CD8-positive, alpha-beta memory T cell (primary cell): ENCODE results near the gene GNL3. TPM values are rescaled to one million over a fixed set of nuclear protein-coding genes. Genes with fewer than 3 reads are reported as not detected.

ENCODE experiments used
- CTCF ChIA-PET: fragments of 350-600 bp; sonication (Branson Sonifier 250); formaldehyde crosslinking; loops from one replicate; lab custom pipeline; 2021; ENCODE audit warnings: antibody characterized with exemption; lab: Charles Lee
- POLR2A ChIA-PET: fragments of 350-600 bp; sonication (Branson Sonifier 250); formaldehyde crosslinking; loops from one replicate; lab custom pipeline; 2021; ENCODE audit warnings: antibody characterized with exemption; lab: Charles Lee
- DNase-seq, 5 donors: peaks; one replicate each; pipeline versions ENCODE4 v3.0.0 to v3.0.0-alpha.2; 2020 to 2022; ENCODE audit warnings: mixed read lengths in 1 of 5
- H3K27ac ChIP-seq: one replicate; pipeline ENCODE4 v1.7.0; 2013; ENCODE audit warnings: low read depth, mild to moderate bottlenecking, low read length, moderate library complexity
- H3K27me3 ChIP-seq: 2 replicates; pipeline ENCODE4 v1.7.0; 2013; ENCODE audit warnings: low read length, mild to moderate bottlenecking; ENCODE audit not compliant: insufficient read depth, poor library complexity, severe bottlenecking
- H3K36me3 ChIP-seq: 2 replicates; pipeline ENCODE4 v1.7.0; 2013; ENCODE audit warnings: mild to moderate bottlenecking, low read length, moderate library complexity; ENCODE audit not compliant: insufficient read depth
- H3K4me1 ChIP-seq: 2 replicates; pipeline ENCODE4 v1.7.0; 2013; ENCODE audit warnings: mild to moderate bottlenecking, low read length, moderate library complexity; ENCODE audit not compliant: insufficient read depth
- H3K4me3 ChIP-seq: 2 replicates; pipeline ENCODE4 v1.7.0; 2013; ENCODE audit warnings: mild to moderate bottlenecking, low read length
- H3K9me3 ChIP-seq: 2 replicates; pipeline ENCODE4 v1.7.0; 2013; ENCODE audit warnings: mild to moderate bottlenecking, low read length
- H3K27ac Mint-ChIP-seq, 8 donors: one replicate each; pipeline ENCODE4 v1.8.0; 2020 to 2021; ENCODE audit warnings: mixed read lengths in 8 of 8, mild to moderate bottlenecking in 6 of 8, inconsistent platforms in 3 of 8, moderate library complexity in 3 of 8
- H3K27me3 Mint-ChIP-seq, 2 donors: one replicate each; pipeline ENCODE4 v1.8.0; 2020 to 2021; ENCODE audit warnings: mixed read lengths in 2 of 2, mild to moderate bottlenecking in 1 of 2, moderate library complexity in 1 of 2
- H3K36me3 Mint-ChIP-seq, 3 donors: one replicate each; pipeline ENCODE4 v1.8.0; 2020 to 2021; ENCODE audit warnings: mixed read lengths in 3 of 3, inconsistent platforms in 1 of 3, mild to moderate bottlenecking in 1 of 3
- H3K4me1 Mint-ChIP-seq, 3 donors: one replicate each; pipeline ENCODE4 v1.8.0; 2020 to 2021; ENCODE audit warnings: mixed read lengths in 3 of 3, inconsistent platforms in 1 of 3, mild to moderate bottlenecking in 1 of 3
- H3K4me3 Mint-ChIP-seq, 7 donors: one replicate each; pipeline ENCODE4 v1.8.0; 2020 to 2021; ENCODE audit warnings: mixed read lengths in 7 of 7, mild to moderate bottlenecking in 6 of 7, moderate library complexity in 4 of 7, inconsistent platforms in 2 of 7
- H3K9me3 Mint-ChIP-seq, 5 donors: one replicate each; pipeline ENCODE4 v1.8.0; 2020 to 2022; ENCODE audit warnings: mixed read lengths in 5 of 5, mild to moderate bottlenecking in 3 of 5, moderate library complexity in 2 of 5, inconsistent platforms in 1 of 5
- polyA plus RNA-seq: library from polyadenylated mRNA; unstranded; fragments of 300-500 nt; fragmentation: Illumina TruSeq; gene quantifications from one replicate; pipeline ENCODE4 v1.2.3, GENCODE V29; 2021
- total RNA-seq, 2 experiments: library from RNA; stranded (reverse); gene quantifications; one replicate each; pipeline ENCODE4 v1.2.3, GENCODE V29; 2021

The GNL3 gene
- total and polyA plus RNA-seq, 3 experiments from 2014 or later = 58.5 to 233 (median 229) TPM

DNA sequence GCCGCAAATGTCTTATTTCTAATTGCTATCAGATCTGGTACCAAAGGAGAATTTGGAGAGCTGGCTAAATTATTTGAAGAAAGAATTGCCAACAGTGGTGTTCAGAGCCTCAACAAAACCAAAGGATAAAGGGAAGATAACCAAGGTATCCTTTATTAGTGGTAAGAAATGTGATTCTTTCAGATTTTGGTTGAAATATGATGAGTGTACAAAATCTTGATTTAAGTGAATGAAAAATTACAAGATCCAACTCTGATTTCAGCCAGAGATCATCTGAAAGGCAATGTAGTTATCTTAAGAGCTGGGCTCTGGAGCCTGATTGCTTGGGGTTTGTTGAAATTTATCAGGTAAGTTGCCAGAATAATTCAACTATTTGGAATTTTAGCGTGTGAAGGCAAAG is 4.7 kb downstream of the GNL3 start:
- CTCF ChIA-PET = interaction anchor here (1.5 kb wide), 1 partner anchor 11 kb away, joined by 3 read pairs; no protein-coding TSS in a partner anchor
- Histone ChIP-seq H3K36me3 (peaks cover 76% of the 10 kb centered on the region), H3K27me3 (no peaks in the 10 kb centered on the region), H3K4me3 (no peak overlapping the region), H3K4me1 (peaks cover 11% of the 10 kb centered on the region), H3K9me3 (no peaks in the 10 kb centered on the region), H3K27ac (no peak overlapping the region)
- H3K27ac Mint-ChIP-seq = peak overlapping the region in 5 of 8 donors; percentile 19 to 79 (median 37)
- H3K4me1 Mint-ChIP-seq = peaks cover 21 to 29% (median 25%) of the 10 kb centered on the region in 3 donors
- H3K9me3 Mint-ChIP-seq = no peaks in the 10 kb centered on the region
- POLR2A ChIA-PET = no interaction called here
- no peaks in the 10 kb centered on the region for H3K27me3 Mint-ChIP-seq
- no peak for DNase-seq
- H3K36me3 Mint-ChIP-seq = peaks cover 11 to 94% (median 29%) of the 10 kb centered on the region in 3 donors
- peak overlapping the region in 1 of 7 donors; percentile 59 for H3K4me3 Mint-ChIP-seq

DNA sequence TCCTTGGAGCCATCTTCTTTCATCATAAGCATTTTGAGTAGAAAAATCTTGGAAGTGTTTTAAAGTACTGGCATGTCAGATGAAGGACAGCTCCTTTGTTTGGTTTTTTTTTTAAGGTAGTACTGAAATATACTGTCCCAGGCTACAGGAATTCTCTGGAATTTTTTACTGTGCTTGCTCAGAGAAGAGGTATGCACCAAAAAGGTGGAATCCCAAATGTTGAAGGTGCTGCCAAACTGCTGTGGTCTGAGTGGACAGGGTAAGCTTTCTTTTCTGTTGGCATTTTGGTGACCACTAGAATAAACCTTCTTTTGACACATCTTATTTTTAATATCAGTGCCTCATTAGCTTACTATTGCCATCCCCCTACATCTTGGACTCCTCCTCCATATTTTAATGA is 7.2 kb downstream of the GNL3 start:
- POLR2A ChIA-PET = no interaction called here
- Mint-ChIP-seq H3K4me3 (peak overlapping the region in 1 of 7 donors; percentile 12), H3K27me3 (no peaks in the 10 kb centered on the region), H3K4me1 (peaks cover 11 to 23% (median 15%) of the 10 kb centered on the region in 3 donors), H3K27ac (peak overlapping the region in 4 of 8 donors; percentile 31 to 82 (median 70)), H3K36me3 (peaks cover 7 to 95% (median 32%) of the 10 kb centered on the region in 3 donors), H3K9me3 (no peaks in the 10 kb centered on the region)
- Histone ChIP-seq H3K4me3 (no peak overlapping the region), H3K4me1 (no peaks in the 10 kb centered on the region), H3K27ac (no peak overlapping the region), H3K9me3 (no peaks in the 10 kb centered on the region), H3K36me3 (peaks cover 88% of the 10 kb centered on the region), H3K27me3 (no peaks in the 10 kb centered on the region)
- DNase-seq = no peak
- CTCF ChIA-PET = interaction anchor here (1.6 kb wide), 1 partner anchor 15 kb away, joined by 5 read pairs; no protein-coding TSS in a partner anchor

DNA sequence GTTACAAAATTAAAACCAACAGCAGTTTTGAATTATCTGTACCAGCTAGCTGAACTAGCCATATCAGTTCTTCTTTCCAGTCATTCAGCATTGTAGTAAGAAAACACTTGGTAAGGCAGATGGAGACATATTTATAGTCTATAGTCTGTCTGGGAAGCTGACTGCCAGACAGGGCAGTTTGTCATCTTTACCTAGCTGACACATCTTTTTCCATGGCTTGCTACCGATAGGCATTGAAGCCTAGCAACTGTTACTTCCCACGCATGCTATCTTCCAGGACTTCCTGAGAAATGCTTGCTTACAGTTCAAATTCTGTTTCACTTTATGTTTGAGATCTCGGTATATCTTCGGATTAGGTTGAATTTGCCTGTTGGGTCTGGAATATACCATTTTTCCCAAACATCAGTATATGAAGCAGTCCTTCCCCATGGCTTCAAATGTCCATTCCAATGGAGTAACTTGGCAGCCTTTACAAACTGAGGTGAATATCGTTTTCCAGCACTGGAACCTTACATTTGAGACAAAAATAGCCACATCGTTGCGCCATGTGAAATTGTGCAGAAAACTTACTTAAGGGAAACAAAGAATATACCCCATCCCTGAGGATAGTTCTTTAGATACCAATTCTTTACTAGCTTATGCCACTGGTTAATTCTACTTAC is 8.8 kb downstream of the GNL3 start:
- no peak overlapping the region for H3K4me3 Mint-ChIP-seq
- no peak overlapping the region for H3K4me3 ChIP-seq
- no peaks in the 10 kb centered on the region for H3K9me3 Mint-ChIP-seq
- H3K4me1 ChIP-seq = no peaks in the 10 kb centered on the region
- H3K36me3 Mint-ChIP-seq = peaks cover 7 to 90% (median 27%) of the 10 kb centered on the region in 3 donors
- CTCF ChIA-PET = no interaction called here
- peaks cover 6 to 14% (median 10%) of the 10 kb centered on the region in 3 donors for H3K4me1 Mint-ChIP-seq
- H3K9me3 ChIP-seq = no peaks in the 10 kb centered on the region
- DNase-seq = no peak
- POLR2A ChIA-PET = no interaction called here
- H3K27ac Mint-ChIP-seq = peak overlapping the region in 4 of 8 donors; percentile 10 to 79 (median 46)
- H3K27me3 Mint-ChIP-seq = no peaks in the 10 kb centered on the region
- H3K27me3 ChIP-seq = no peaks in the 10 kb centered on the region
- no peak overlapping the region for H3K27ac ChIP-seq
- H3K36me3 ChIP-seq = peaks cover 72% of the 10 kb centered on the region

DNA sequence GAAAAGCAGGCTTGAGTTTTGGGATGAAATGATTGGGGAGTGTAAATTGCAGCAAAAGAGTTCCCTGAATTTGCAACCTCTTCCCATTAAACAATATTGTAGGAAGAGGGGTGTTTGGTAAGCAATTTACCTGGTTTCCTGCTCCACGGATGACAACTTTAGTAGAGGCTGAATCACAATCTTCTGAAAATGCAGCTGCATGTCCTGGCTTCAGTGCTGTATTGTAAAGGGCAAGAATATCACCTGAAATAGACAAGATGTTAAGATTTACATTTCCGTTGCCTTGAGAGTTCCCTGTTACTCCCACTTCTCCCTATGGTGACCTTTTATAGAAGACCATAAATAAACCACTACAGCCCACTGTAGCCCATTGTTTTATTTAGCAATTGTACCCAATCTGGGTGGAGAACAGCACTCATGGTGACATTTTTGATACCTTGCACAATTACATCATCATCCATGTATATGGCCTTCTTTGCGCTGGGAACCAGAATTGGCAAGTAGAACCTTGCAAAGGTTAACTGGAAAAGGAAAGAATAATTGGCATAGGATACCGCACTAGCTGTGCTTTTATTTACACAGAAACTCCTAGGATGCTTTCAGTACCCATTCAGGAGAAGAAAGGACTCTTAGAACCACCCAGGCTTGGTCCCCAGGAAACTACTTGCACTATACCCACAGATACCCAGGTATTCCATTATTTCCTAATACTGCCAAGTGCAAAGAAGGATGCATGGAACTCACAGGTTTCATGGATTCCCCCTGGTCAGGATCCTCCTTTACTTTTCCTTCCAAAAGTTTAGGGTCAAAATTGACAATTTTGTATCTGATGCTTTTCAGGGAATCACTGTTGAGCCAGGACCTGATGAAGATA is 10.2 kb downstream of the GNL3 start:
- H3K9me3 Mint-ChIP-seq = no peaks in the 10 kb centered on the region
- peaks cover 4 to 84% (median 24%) of the 10 kb centered on the region in 3 donors for H3K36me3 Mint-ChIP-seq
- no peak overlapping the region for H3K4me3 ChIP-seq
- H3K27me3 Mint-ChIP-seq = no peaks in the 10 kb centered on the region
- H3K4me3 Mint-ChIP-seq = no peak overlapping the region
- H3K4me1 ChIP-seq = no peaks in the 10 kb centered on the region
- DNase-seq = no peak
- H3K27me3 ChIP-seq = no peaks in the 10 kb centered on the region
- peaks cover 61% of the 10 kb centered on the region for H3K36me3 ChIP-seq
- H3K4me1 Mint-ChIP-seq = peaks cover 8 to 11% (median 10%) of the 10 kb centered on the region in 3 donors
- POLR2A ChIA-PET = no interaction called here
- CTCF ChIA-PET = no interaction called here
- no peak overlapping the region for H3K27ac ChIP-seq
- peak overlapping the region in 5 of 8 donors; percentile 23 to 79 (median 70) for H3K27ac Mint-ChIP-seq
- H3K9me3 ChIP-seq = no peaks in the 10 kb centered on the region

GRCh38 chr3:52696830-52697631 is 11.2 kb downstream of the GNL3 start:
- Histone ChIP-seq H3K27me3 (no peaks in the 10 kb centered on the region), H3K4me3 (no peak overlapping the region), H3K36me3 (peaks cover 53% of the 10 kb centered on the region), H3K27ac (no peak overlapping the region), H3K4me1 (no peaks in the 10 kb centered on the region), H3K9me3 (no peaks in the 10 kb centered on the region)
- H3K27me3 Mint-ChIP-seq = no peaks in the 10 kb centered on the region
- peak overlapping the region; percentile 3 to 87 (median 66) for H3K27ac Mint-ChIP-seq
- DNase-seq = no peak
- H3K4me3 Mint-ChIP-seq = peak overlapping the region in 1 of 7 donors; percentile 70
- POLR2A ChIA-PET = no interaction called here
- peaks cover 8 to 17% (median 10%) of the 10 kb centered on the region in 3 donors for H3K4me1 Mint-ChIP-seq
- CTCF ChIA-PET = no interaction called here
- no peaks in the 10 kb centered on the region for H3K9me3 Mint-ChIP-seq
- H3K36me3 Mint-ChIP-seq = peaks cover 4 to 75% (median 24%) of the 10 kb centered on the region in 3 donors

- Histone ChIP-seq H3K36me3 (peaks cover 47% of the 10 kb centered on the region), H3K4me1 (no peaks in the 10 kb centered on the region), H3K9me3 (no peaks in the 10 kb centered on the region), H3K27ac (no peak overlapping the region), H3K4me3 (no peak overlapping the region), H3K27me3 (no peaks in the 10 kb centered on the region)
- no peaks in the 10 kb centered on the region for H3K9me3 Mint-ChIP-seq
- ChIA-PET POLR2A (no interaction called here), CTCF (no interaction called here)
- H3K27me3 Mint-ChIP-seq = no peaks in the 10 kb centered on the region
- H3K36me3 Mint-ChIP-seq = peaks cover 4 to 72% (median 24%) of the 10 kb centered on the region in 3 donors
- peak overlapping the region in 1 of 7 donors; percentile 70 for H3K4me3 Mint-ChIP-seq
- H3K27ac Mint-ChIP-seq = peak overlapping the region; percentile 11 to 87 (median 64)
- peaks cover 8 to 17% (median 10%) of the 10 kb centered on the region in 3 donors for H3K4me1 Mint-ChIP-seq
- DNase-seq = no peak
Observed at GRCh38 chr3:52697632-52697965, 11.8 kb downstream of the GNL3 start.

DNA sequence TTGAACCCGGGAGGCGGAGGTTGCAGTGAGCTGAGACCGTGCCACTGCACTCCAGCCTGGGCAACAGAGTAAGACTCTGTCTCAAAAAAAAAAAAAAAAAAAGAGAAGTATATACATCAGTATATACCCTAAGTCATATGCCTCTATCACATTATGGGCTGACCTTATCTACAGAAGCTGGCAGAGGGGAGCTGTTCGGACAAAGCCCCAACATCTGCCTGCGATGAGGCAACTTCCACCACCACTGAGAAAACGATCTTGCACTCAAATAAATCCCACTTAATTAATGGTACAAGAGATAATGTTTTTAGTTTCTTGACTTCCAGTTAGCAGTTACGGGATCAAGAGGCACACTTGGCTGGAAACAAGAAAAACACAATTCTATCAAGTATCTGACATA is 17.5 kb downstream of the GNL3 start:
- H3K9me3 Mint-ChIP-seq = no peaks in the 10 kb centered on the region
- no peak overlapping the region for H3K4me3 ChIP-seq
- H3K4me1 Mint-ChIP-seq = peaks cover 29 to 52% (median 37%) of the 10 kb centered on the region in 3 donors
- no peaks in the 10 kb centered on the region for H3K27me3 ChIP-seq
- H3K27me3 Mint-ChIP-seq = no peaks in the 10 kb centered on the region
- H3K4me1 ChIP-seq = peaks cover 34% of the 10 kb centered on the region
- H3K27ac ChIP-seq = no peak overlapping the region
- CTCF ChIA-PET = no interaction called here
- H3K9me3 ChIP-seq = no peaks in the 10 kb centered on the region
- H3K36me3 Mint-ChIP-seq = peaks cover 0 to 39% (median 4%) of the 10 kb centered on the region in 3 donors
- peak overlapping the region in 3 of 8 donors; percentile 14 to 99 (median 17) for H3K27ac Mint-ChIP-seq
- H3K36me3 ChIP-seq = peaks cover 4% of the 10 kb centered on the region
- H3K4me3 Mint-ChIP-seq = peak overlapping the region in 4 of 7 donors; percentile 53 to 99 (median 62)
- POLR2A ChIA-PET = interaction anchor here (1.1 kb wide), 1 partner anchor 16 kb away, joined by 4 read pairs; no protein-coding TSS in a partner anchor
- DNase-seq = no peak
